GM23248 (cell line): ENCODE results near the gene VN1R5.

Source experiments
- EZH2 ChIP-seq: fragments of 200-600 bp; sonication (generic); IDR thresholded peaks from 2 replicates; pipeline ENCODE4 v1.6.1; 2018; ENCODE audit warnings: antibody characterized with exemption, mild to moderate bottlenecking; ENCODE audit not compliant: insufficient read depth, poor library complexity, severe bottlenecking
- EZH2phosphoT487 ChIP-seq: fragments of 200-600 bp; sonication (generic); IDR thresholded peaks from 2 replicates; pipeline ENCODE4 v1.6.1; 2018; ENCODE audit warnings: antibody characterized with exemption, moderate library complexity, mild to moderate bottlenecking, low read depth; ENCODE audit not compliant: insufficient read depth

- no peak for TF ChIP-seq EZH2
- no peak for TF ChIP-seq EZH2phosphoT487
These were observed 31.6 kb downstream of the VN1R5 start for GRCh38 chr1:247287460-247287859.
